ENCODE results near the gene RBM4.

Gene RBM4

DNA sequence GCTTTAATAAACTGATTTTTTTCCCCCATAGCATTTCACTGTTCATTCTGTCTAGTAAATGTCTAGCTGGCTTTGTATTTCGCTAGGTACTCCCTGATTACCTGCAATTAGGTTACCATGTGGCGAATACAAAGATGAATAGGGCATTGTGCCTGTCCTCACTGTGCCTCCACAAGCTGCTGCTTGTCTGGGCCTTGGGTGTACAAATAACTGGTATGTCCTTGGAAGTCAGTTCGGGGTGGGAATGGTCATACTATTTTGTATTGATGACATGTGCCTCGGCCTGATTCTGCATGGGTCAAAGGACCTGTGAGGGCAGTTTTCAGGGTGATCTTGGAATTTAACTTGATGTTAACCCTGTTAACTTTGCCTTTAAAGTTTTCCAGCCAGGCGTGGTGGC, 11.4 kb downstream of the RBM4 start:
- DNase-seq, result no peak

DNA sequence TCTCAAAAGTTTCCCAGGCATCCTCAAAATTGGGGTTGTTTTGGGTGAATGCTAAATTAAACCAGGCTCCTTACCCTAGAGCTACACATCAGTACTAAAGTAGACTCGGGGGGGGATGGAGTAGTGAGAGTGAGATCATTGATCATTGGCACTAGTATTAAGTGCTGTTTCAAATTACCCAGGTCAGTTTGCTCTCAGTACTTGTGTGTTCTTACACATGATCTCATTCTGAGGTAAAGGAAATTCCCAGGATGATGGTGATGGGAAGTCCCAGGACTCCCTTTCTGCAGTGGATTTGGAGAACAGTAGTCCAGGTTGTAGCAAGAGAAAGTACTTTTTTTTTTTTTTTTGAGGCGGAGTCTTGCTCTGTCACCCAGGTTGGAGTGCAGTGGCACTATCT, 12.5 kb downstream of the RBM4 start:
- no peak for DNase-seq

GRCh38 chr11:66652651-66653050, 14.1 kb downstream of the RBM4 start:
- DNase-seq, result no peak

- DNase-seq, result no peak
Observed at GRCh38 chr11:66653123-66653522, 14.6 kb downstream of the RBM4 start.

- DNase-seq, result no peak
Observed at GRCh38 chr11:66659763-66660162, 21.3 kb downstream of the RBM4 start.

DNA sequence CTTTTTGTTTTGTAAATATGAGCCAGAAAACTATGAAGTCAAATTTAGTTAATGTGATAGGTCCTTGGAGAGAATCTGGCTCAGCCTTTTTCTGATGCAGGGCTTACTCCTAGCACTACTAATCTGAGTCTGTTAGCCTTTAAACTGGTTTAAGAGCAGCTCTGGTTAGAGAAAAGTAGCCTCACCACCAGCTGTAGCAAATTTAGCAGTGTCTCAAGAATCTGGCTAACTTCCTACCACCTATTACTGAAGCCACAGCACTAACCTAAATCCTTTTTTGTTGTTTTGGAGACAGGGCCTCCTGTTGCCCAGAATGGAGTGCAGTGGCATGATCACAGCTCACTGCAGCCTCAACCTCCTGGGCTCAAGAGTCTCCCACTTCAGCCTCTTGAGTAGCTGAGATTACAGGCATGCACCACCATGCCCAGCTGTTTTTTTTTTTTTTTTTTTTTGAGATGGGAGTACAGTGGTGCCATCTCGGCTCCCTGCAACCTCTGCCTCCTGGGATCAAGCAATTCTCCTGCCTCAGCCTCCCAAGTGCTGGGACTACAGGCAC, 25.3 kb downstream of the RBM4 start:
- DNase-seq, result no peak

DNA sequence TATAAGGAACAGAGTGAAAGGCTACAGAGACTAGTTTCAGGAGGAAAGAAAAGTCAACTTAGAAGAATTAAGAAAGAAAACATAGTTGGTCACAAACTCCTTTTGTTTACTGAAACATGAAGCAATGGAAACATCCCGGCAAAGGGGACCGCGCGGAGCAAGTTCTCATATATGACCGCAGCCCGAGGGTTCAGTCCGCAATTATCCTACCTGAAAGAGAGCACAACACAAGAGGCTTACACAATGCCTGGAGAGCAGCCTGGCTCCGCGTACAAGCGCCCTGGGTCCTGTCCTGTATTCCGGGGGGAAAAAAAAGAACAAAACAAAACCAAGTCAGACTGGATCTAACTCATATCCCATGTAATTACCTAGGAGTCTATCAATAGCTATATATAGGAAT, 26.9 kb downstream of the RBM4 start:
- DNase-seq, result no peak

GRCh38 chr11:66670816-66671215, 32.3 kb downstream of the RBM4 start:
- no peak for DNase-seq

- DNase-seq, result no peak
Observed at GRCh38 chr11:66674964-66675602, 36.6 kb downstream of the RBM4 start.

- no peak for DNase-seq
Observed at GRCh38 chr11:66676282-66676919, 37.9 kb downstream of the RBM4 start.

GRCh38 chr11:66676931-66677598, 38.6 kb downstream of the RBM4 start:
- peak in 2 of 58 donors; percentile 44 to 49 for DNase-seq

- DNase-seq, result peak; percentile 77 to 98 (median 94)
Observed at GRCh38 chr11:66677599-66678375, 39.3 kb downstream of the RBM4 start, which contains the start of gene RBM4B. TSS of gene RBM4B (minus strand) at chr11:66677887. CDS start at chr11:66677079, 808 bp downstream.

- no peak for DNase-seq
Observed at GRCh38 chr11:66680966-66681645, 42.6 kb downstream of the RBM4 start.

GRCh38 chr11:66683877-66684276, 45.4 kb downstream of the RBM4 start:
- DNase-seq, result no peak

DNA sequence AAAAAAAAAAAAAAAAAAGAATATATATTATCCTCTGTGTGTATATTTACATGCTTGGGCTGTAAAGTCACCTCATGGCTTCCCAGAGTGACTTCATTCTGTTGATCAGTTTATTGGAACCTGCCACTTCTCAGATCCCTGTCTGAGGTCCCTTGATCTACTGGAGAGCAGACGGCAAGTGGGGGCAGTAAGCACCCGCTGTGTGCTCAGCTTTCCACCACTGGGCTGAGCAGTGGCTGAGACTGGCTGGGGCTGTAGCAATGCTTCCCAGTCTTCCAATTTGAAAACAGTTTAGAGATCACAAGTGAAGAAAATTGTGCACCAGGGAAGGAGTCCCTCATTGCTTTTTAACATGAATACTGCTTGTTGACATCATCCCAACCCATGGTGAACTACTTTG, 46.1 kb downstream of the RBM4 start:
- DNase-seq, result no peak

DNA sequence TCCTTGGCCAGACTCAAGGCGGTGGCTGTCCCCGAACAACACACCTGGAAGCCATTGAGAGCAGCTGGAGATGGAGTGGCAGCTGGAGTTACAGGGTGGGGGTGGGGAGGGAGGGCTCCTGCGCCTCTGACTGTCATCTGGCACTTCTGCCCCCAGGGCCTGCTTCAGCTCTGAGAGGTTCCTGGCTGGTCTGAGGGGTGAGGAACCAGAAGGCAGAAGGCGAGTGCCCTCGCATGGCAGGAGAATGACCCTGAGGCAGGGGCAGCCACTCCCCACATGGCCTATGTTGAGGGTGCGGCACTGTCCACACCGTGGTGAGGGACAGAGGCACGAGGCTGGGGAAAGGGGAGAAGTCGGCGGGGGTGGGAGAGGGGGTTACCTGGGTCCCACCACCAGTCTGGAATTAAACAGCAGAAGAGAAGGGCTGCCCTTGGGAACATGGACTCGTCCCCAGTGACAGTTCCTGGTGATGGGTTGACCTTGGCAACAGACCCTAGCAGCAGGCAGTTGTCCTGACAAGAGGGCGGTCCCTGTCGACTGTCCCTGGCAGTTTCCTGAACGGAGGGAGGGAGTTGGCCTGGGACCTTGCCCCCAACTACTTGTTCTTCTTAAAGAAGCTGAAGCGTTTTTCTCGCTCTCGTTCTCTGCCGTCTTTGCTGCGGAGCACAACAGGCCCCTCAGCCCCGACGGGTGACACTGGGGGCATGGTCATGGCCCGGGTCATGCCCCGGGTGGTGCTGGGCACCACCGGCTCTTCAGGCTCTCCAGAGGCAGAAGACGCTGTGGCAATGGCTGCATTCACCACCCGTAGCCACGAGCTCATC, 47.0 kb downstream of the RBM4 start:
- no peak for DNase-seq

GRCh38 chr11:66686100-66686785, 47.7 kb downstream of the RBM4 start:
- DNase-seq, result no peak

- no peak for DNase-seq
Observed at GRCh38 chr11:66686801-66687750, 48.6 kb downstream of the RBM4 start.
